Stimulated activated CD4-positive, alpha-beta T cell treated with anti-CD3 and anti-CD28 coated beads, Interleukin-15, amount 100 ng/mL, for 24 hours (primary cell): Measurements from ENCODE around the gene PJVK.

Experiments used
- DNase-seq: peaks from one replicate; pipeline ENCODE4 v3.0.0-alpha.2; 2020

PJVK gene

DNA sequence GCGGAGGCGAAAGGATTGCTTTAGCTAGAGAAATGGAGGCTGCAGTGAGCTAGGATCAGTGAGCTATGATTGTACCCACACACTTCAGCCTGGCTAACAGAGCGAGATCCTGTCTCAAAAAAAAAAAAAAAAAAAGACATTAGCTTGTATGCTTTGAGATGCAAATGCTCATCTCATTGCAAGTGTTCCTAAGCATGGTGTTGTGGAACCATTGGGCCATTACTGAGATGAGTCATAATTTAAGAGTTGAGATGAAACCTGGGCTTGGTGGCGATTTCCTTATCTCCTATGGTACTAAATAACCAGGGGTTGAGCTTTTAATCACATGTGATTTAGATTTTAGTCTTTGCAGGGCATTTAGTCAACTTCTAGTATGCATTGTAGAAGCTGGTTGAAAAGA is 31.3 kb downstream of the PJVK start:
- no peak for DNase-seq

DNA sequence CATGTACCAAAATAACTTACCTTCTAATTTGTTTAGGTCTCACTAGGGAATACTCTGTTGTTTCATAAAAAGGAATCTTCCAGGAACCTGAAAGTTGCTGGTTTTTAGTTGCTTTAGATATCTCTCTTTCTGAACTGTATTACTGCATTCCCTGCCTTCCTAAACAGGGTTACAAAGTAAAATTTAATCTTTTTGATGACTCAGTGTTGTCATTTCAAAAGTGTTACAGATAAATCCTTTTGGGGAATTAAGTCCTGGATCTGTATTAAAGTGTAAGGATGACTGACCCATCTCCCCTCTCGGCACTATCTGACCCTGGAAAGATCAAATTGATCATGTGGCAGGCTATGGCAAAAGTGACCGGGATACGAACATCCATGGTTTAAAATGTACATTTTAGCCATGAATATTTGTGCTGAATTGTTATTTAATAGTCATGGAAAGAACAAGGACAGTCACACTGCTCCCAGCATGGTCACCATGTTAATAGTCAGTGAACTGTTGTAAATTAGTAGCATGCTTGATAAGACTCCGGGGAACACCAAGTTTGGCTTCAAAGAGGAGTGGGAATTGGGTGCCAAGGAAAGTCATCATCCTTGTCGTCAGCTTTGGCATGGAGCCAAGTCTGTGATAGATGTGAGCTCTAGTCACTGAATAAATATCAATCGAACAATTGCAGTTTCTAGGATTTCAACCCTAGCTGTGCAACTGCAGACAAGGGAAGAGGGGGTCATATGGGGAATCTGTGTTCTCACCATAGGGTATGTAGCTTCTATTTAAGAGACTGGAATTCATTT is 33.3 kb downstream of the PJVK start:
- DNase-seq: no peak

GRCh38 chr2:178485356-178485755 is 34.2 kb downstream of the PJVK start:
- no peak for DNase-seq

DNA sequence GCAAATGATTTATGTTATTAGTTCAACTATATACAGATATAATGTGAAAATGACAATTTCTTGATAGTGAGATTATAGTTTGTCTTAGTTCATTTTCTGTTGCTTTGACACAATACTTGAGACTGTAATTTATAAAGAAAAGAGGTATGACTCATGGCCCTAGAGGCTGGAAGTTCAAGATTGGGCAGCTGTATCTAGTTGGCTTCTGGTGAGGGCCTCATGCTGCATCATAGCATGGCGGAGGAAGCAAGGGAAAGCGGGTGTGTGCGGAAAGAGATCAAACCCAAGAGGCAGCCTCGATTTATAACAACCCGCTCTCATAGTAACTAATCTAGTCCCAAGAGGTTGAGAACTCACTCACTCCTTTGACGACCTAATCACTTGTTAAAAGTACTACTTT is 40.4 kb downstream of the PJVK start:
- no peak for DNase-seq

DNA sequence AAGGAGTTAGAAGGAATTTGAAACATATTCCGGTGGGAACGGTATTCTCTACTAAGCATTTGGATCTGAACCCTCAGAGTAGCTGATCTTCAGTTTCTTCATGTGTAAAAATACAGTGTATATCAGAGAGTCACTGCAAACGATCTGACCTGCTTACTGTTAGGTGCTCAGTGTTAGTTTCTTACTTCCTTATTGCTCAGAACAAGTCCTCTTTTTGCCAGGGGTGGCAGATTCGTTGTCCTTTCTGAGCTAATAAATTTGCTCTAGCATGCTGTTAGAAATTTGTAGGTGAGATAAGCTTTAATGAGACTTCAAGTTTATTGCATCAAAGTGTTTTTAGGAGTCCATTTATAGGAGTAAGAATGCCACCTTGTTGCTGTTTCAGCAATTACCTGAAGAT is 44.9 kb downstream of the PJVK start:
- no peak for DNase-seq

- DNase-seq: no peak
These were observed 47.0 kb downstream of the PJVK start for GRCh38 chr2:178498137-178498536.

DNA sequence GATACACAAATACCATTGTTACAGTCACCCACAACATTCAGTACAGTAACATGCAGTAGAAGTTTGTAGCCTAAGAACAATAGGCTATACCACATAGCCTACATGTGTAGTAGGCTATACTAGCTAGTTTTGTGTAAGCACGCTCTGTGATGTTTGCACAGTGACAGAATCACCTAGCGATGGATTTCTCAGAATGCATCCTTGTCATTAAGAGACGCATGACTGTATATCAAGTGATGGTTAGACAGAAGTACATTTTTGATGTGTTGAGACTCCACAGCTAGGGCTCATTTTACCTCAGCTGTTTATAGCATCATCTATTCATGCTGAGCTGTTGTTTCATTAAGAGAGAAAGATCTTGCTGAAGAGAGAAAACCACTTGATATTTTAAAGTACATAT is 48.5 kb downstream of the PJVK start:
- DNase-seq: no peak

DNA sequence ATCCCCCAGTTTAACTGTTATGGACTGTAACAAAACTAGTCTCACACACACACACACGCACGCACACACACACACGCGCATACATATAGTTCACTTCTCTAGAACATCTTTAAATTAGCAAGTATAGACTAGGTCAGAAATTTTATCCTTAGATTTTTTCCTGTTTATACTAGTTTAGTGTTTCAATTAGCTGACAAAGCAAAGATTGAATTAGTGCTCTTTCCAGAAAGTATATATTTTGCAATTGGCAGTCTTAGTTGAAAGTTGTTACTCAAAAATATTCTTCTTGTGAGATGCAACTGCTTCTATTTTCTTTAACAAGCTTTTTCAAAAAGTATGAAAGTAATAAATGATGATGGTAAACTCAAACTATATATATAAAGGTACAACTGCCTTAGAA is 51.6 kb downstream of the PJVK start:
- no peak for DNase-seq

GRCh38 chr2:178506101-178506500 is 54.9 kb downstream of the PJVK start:
- DNase-seq: no peak

- no peak for DNase-seq
These were observed 55.3 kb downstream of the PJVK start for GRCh38 chr2:178506524-178506923.

DNA sequence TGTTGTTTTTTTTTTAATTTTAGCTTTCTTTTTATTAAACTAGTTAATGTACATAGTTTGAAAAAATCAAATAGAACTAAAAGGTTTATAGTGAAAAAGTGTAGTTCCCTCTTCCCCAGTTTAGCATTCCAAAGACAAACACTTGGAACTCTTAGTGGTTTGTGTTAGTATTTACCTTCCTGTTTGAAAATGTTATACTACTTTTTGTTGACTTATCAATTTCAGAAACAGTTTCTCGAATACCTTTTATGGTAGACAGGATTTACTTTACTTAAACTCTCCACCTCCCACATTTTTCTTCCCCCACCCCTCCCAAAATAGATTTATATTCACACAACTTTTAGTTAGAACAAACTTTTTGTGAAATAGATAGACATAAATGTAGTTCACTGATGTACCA is 55.8 kb downstream of the PJVK start:
- DNase-seq: no peak

- no peak for DNase-seq
These were observed 57.5 kb downstream of the PJVK start for GRCh38 chr2:178508646-178509045.

DNA sequence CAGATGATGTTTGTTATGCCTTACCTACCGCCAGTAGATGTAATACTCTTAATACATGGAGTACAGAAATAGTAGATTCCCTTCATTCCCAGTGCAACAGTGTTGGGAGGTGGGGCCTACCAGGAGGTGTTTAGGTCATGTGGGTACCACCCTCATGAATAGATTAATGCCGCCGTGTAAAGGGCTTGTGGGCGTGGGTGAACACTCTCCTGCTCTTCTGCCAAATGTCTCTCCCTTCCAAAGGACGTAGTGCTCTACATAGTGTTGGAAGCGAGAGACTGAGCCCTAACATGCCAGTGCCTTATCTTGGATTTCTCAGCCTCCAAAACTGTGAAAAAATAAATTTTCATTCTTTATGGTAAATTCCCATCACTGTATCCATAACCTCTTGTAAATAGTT is 59.2 kb downstream of the PJVK start:
- DNase-seq: no peak
